ENCODE data around the gene TIMM44. TPM values are rescaled to one million over a fixed set of nuclear protein-coding genes. Genes with fewer than 3 reads are reported as not detected.

TIMM44 gene
- total RNA-seq, 2 donors from 2014 or later, result 47.3 to 83.4 TPM

DNA sequence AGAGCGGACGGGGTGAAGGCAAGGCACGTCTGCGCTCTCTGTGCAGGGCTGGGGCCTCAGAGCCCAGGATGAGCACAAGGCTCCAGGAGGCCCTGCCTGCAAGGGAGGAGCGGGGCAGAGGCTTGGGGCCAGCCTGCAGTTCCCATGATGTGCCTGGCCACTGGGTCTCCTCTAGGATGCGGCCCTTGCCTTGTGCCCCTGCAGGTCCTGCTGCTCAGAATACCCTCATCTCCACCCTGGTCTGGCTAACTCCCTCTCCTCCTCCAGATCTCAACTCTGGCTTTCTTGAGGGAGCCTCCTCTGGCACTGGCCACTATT, 34.2 kb upstream of the TIMM44 start:
- Histone ChIP-seq H3K9me3 (no peaks in the 10 kb centered on the region), H3K4me3 (no peak overlapping the region), H3K4me1 (replicated peaks) (no peaks in the 10 kb centered on the region), H3K27me3 (replicated peaks; ENCODE audit: insufficient read depth) (no peaks in the 10 kb centered on the region), H3K27ac (no peak overlapping the region), H3K36me3 (peaks cover 10 to 12% of the 10 kb centered on the region in 2 donors)
- intact Hi-C loops (cut with DNase I), result no loop called here
- no peak for DNase-seq (ENCODE audit: low spot score)
- WGBS, result 92% methylated on average over 6 of the region's 6 CpGs
- TF ChIP-seq POLR2A (IDR thresholded peaks at IDR 0.05) (no peak), CTCF (IDR thresholded peaks at IDR 0.05) (no peak), POLR2AphosphoS5 (IDR thresholded peaks at IDR 0.05) (no peak)

GRCh38 chr19:7977021-7977722, 33.7 kb upstream of the TIMM44 start:
- TF ChIP-seq POLR2A (IDR thresholded peaks at IDR 0.05) (no peak), CTCF (IDR thresholded peaks at IDR 0.05) (no peak), POLR2AphosphoS5 (IDR thresholded peaks at IDR 0.05) (no peak)
- Histone ChIP-seq H3K36me3 (peaks cover 10 to 12% of the 10 kb centered on the region in 2 donors), H3K27ac (no peak overlapping the region), H3K4me1 (replicated peaks) (no peaks in the 10 kb centered on the region), H3K27me3 (replicated peaks; ENCODE audit: insufficient read depth) (no peaks in the 10 kb centered on the region), H3K9me3 (no peaks in the 10 kb centered on the region), H3K4me3 (no peak overlapping the region)
- WGBS, result 95% methylated on average over 15 of the region's 15 CpGs
- intact Hi-C loops (cut with DNase I), result no loop called here
- DNase-seq (ENCODE audit: low spot score), result no peak

DNA sequence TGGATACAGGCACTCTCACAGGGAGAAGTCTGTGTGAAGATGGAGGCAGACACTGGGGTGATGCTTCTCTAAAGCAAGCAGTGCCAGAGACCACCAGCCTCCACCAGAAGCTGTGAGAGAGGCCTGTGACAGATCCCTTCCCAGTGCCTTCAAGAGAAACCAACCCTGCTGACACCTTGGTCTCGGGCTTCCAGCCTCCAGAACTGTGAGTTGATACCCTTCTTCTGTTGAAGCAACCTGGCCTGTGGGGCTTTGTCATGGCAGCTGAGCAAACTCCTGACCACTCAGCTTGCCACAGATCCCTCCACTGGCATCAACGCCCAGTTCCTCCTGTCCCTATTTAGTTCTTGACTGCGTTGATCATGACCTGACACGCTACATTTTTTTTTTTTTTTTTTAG, 33.0 kb upstream of the TIMM44 start:
- no peak for TF ChIP-seq POLR2A (IDR thresholded peaks at IDR 0.05)

GRCh38 chr19:7975037-7975436, 31.6 kb upstream of the TIMM44 start:
- Histone ChIP-seq H3K9me3 (no peaks in the 10 kb centered on the region), H3K27me3 (replicated peaks; ENCODE audit: insufficient read depth) (no peaks in the 10 kb centered on the region), H3K4me1 (replicated peaks) (no peaks in the 10 kb centered on the region), H3K36me3 (peaks cover under 1 to 3% of the 10 kb centered on the region in 2 donors), H3K4me3 (no peak overlapping the region), H3K27ac (no peak overlapping the region)
- TF ChIP-seq POLR2A (IDR thresholded peaks at IDR 0.05), result no peak
- no peak for TF ChIP-seq POLR2AphosphoS5 (IDR thresholded peaks at IDR 0.05)
- no peak for TF ChIP-seq CTCF (IDR thresholded peaks at IDR 0.05)
- WGBS, result 69% methylated on average over 5 of the region's 7 CpGs
- no peak for DNase-seq (ENCODE audit: low spot score)
- intact Hi-C loops (cut with DNase I), result no loop called here

More for the DNA sequence above, 33.0 kb upstream of the TIMM44 start:
- Histone ChIP-seq H3K9me3 (no peaks in the 10 kb centered on the region), H3K4me1 (replicated peaks) (no peaks in the 10 kb centered on the region), H3K4me3 (no peak overlapping the region), H3K36me3 (peaks cover 10 to 12% of the 10 kb centered on the region in 2 donors), H3K27ac (no peak overlapping the region), H3K27me3 (replicated peaks; ENCODE audit: insufficient read depth) (no peaks in the 10 kb centered on the region)
- DNase-seq (ENCODE audit: low spot score), result no peak
- 84% methylated on average over 4 of the region's 4 CpGs for WGBS
- intact Hi-C loops (cut with DNase I), result no loop called here

- no peaks in the 10 kb centered on the region for H3K9me3 ChIP-seq
- H3K36me3 ChIP-seq, result no peaks in the 10 kb centered on the region
- intact Hi-C loops (cut with DNase I), result no loop called here
- H3K27ac ChIP-seq, result no peak overlapping the region
- WGBS, result 97% methylated on average over 12 of the region's 12 CpGs
- H3K4me1 ChIP-seq (replicated peaks), result no peaks in the 10 kb centered on the region
- DNase-seq (ENCODE audit: low spot score), result no peak
- H3K4me3 ChIP-seq, result no peak overlapping the region
- TF ChIP-seq POLR2AphosphoS5 (IDR thresholded peaks at IDR 0.05) (no peak), CTCF (IDR thresholded peaks at IDR 0.05) (no peak), POLR2A (IDR thresholded peaks at IDR 0.05) (no peak)
- no peaks in the 10 kb centered on the region for H3K27me3 ChIP-seq (replicated peaks; ENCODE audit: insufficient read depth)
These were observed 30.4 kb upstream of the TIMM44 start for GRCh38 chr19:7973883-7974282.
